Upper lobe of left lung (tissue), 6 donors: ENCODE measurements around the gene ACSL5. TPM values are rescaled to one million over a fixed set of nuclear protein-coding genes. Genes with fewer than 3 reads are reported as not detected.
"Not testable (repeated sequence)": the region's sequence is repeated elsewhere in the genome, so short reads cannot be mapped to it uniquely, and the experiment has no call there.

Experiments
- ATAC-seq, 2 donors: fragments of 200-7000 bp; cut with Tn5 transposase; one replicate each; pipeline ENCODE4 v1.9.1; 2022; ENCODE audit warnings: mild to moderate bottlenecking in 2 of 2, moderate library complexity in 2 of 2; ENCODE audit not compliant: low FRiP score in 2 of 2
- DNase-seq, 2 donors: peaks; one replicate each; pipeline ENCODE4 v3.0.0-alpha.2; 2019 to 2020
- H3K27ac ChIP-seq, 4 donors: fragments of 200-600 bp; sonication (generic); one replicate each; pipeline ENCODE4 v1.5.1; 2016 to 2019
- H3K27me3 ChIP-seq, 4 donors: fragments of 200-600 bp; sonication (generic); one replicate each; pipeline ENCODE4 v1.5.1; 2017 to 2019
- H3K36me3 ChIP-seq, 4 donors: fragments of 200-600 bp; sonication (generic); one replicate each; pipeline ENCODE4 v1.5.1; 2016 to 2019
- H3K4me1 ChIP-seq, 4 donors: fragments of 200-600 bp; sonication (generic); one replicate each; pipeline ENCODE4 v1.5.1; 2018 to 2019
- H3K4me3 ChIP-seq, 4 donors: fragments of 200-600 bp; sonication (generic); one replicate each; pipeline ENCODE4 v1.5.1; 2017 to 2019; ENCODE audit warnings: mild to moderate bottlenecking in 2 of 4, moderate library complexity in 1 of 4
- H3K9me3 ChIP-seq, 4 donors: fragments of 200-600 bp; sonication (generic); one replicate each; pipeline ENCODE4 v1.5.1; 2018 to 2019
- EP300 ChIP-seq, 4 donors: sonication (generic); formaldehyde crosslinking; IDR thresholded peaks; one replicate each; pipeline ENCODE4 v1.5.1; 2017; ENCODE audit warnings: antibody characterized with exemption in 4 of 4, control low read depth in 2 of 4
- POLR2A ChIP-seq, 4 donors: fragments of 450-650 bp; IDR thresholded peaks; one replicate each; pipeline ENCODE4 v1.5.1; 2016 to 2017; ENCODE audit warnings: antibody characterized with exemption in 4 of 4, mild to moderate bottlenecking in 2 of 4
- POLR2AphosphoS5 ChIP-seq, 2 donors: sonication (generic); formaldehyde crosslinking; IDR thresholded peaks; one replicate each; pipeline ENCODE4 v1.5.1; 2017; ENCODE audit warnings: antibody characterized with exemption in 2 of 2
- WGBS, 2 donors: methylation state at CpG; one replicate each; pipeline ENCODE4 v1.1.5; 2017 to 2018; 5-methylcytosine and 5-hydroxymethylcytosine counted together
- total RNA-seq, 6 donors: library from RNA; depleted of rRNA in 4 of 6; stranded (reverse); fragments of >200 nt in 4 of 6; gene quantifications; one replicate each; pipeline versions ENCODE4 v1.1.0 to v1.2.1, GENCODE V29; 2016 to 2021
- TF ChIP-seq, protein P1 (sequence below), 6 experiments: fragments of 450-650 bp in 4 of 6; fragments of 200-600 bp in 2 of 6; sonication (generic) in 2 of 6; IDR thresholded peaks; one replicate each; pipeline ENCODE4 v1.5.1; 2016 to 2019; ENCODE audit warnings: antibody characterized with exemption in 6 of 6
- donor health status: DM: no; HTN: no; CAD: no; lungs with moderate emphysema.
- donor health status: DM: no; HTN: yes; CAD: no; lungs with severe emphysema.

The ACSL5 gene
- total RNA-seq, 6 donors from 2014 or later = 33.2 to 73.0 (median 62.0) TPM

DNA sequence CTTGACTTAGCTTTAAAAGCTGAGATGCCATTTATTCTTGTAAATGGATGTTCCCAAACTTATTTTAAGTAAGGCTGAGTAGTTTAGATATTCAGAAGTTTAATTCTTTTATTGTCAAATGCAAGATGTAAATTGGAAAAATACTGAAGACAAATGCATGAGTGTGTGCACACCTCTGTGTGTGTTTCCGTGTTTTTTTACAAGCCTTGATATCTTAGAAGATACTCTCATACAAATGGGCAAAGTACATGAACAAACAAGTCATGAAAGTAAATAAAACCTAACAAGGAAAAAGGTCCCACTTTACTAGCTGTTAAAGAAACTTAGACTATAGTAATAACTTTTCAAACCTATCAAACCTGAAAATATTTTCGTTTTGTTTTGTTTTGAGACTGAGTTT is 29.0 kb downstream of the ACSL5 start:
- ATAC-seq (no peak), DNase-seq (no peak)
- Histone ChIP-seq H3K9me3 (no peaks in the 10 kb centered on the region), H3K27me3 (no peaks in the 10 kb centered on the region), H3K36me3 (peaks cover 0 to 67% (median 17%) of the 10 kb centered on the region in 4 donors), H3K27ac (no peak overlapping the region), H3K4me1 (no peaks in the 10 kb centered on the region), H3K4me3 (no peak overlapping the region)
- WGBS, 2 donors = 62 to 76% methylated on average over 2 of the region's 2 CpGs
- TF ChIP-seq POLR2AphosphoS5 (IDR thresholded peaks at IDR 0.05) (no peak), POLR2A (IDR thresholded peaks at IDR 0.05) (no peak), EP300 (IDR thresholded peaks at IDR 0.05) (no peak)
- TF ChIP-seq, protein P1, sequence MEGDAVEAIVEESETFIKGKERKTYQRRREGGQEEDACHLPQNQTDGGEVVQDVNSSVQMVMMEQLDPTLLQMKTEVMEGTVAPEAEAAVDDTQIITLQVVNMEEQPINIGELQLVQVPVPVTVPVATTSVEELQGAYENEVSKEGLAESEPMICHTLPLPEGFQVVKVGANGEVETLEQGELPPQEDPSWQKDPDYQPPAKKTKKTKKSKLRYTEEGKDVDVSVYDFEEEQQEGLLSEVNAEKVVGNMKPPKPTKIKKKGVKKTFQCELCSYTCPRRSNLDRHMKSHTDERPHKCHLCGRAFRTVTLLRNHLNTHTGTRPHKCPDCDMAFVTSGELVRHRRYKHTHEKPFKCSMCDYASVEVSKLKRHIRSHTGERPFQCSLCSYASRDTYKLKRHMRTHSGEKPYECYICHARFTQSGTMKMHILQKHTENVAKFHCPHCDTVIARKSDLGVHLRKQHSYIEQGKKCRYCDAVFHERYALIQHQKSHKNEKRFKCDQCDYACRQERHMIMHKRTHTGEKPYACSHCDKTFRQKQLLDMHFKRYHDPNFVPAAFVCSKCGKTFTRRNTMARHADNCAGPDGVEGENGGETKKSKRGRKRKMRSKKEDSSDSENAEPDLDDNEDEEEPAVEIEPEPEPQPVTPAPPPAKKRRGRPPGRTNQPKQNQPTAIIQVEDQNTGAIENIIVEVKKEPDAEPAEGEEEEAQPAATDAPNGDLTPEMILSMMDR (IDR thresholded peaks at IDR 0.05) = no peak

- Histone ChIP-seq H3K27ac (no peak overlapping the region), H3K4me1 (no peaks in the 10 kb centered on the region), H3K4me3 (no peak overlapping the region), H3K27me3 (no peaks in the 10 kb centered on the region), H3K9me3 (no peaks in the 10 kb centered on the region), H3K36me3 (peaks cover 0 to 68% (median 24%) of the 10 kb centered on the region in 4 donors)
- WGBS, 2 donors = 69 to 70% methylated on average over 3 of the region's 3 CpGs
- DNase-seq = no peak
- no peak for ATAC-seq
- TF ChIP-seq POLR2AphosphoS5 (IDR thresholded peaks at IDR 0.05) (no peak), POLR2A (IDR thresholded peaks at IDR 0.05) (no peak), EP300 (IDR thresholded peaks at IDR 0.05) (no peak)
- TF ChIP-seq, protein P1 (IDR thresholded peaks at IDR 0.05) = no peak
These were observed 30.7 kb downstream of the ACSL5 start for GRCh38 chr10:112404617-112405016.

DNA sequence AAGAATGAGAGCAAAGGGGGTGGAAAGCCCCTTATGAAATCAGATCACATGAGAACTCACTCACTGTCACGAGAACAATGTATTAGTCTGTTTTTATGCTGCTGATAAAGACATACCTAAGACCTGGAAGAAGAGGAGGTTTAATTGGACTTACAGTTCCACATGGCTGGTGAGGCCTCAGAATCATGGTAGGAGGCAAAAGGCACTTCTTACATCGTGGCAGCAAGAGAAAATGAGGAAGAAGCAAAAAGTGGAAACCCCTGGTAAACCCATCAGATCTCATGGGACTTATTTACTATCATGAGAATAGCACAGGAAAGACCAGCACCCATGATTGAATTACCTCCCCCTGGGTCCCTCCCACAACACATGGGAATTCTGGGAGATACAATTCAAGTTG is 32.9 kb downstream of the ACSL5 start:
- DNase-seq, H3K27me3 ChIP-seq, ATAC-seq, H3K27ac ChIP-seq, H3K4me3 ChIP-seq, H3K4me1 ChIP-seq, H3K9me3 ChIP-seq: not testable (repeated sequence)
- peaks cover 0 to 84% (median 39%) of the 10 kb centered on the region in 4 donors for H3K36me3 ChIP-seq
- 78 to 87% methylated on average over 2 of the region's 2 CpGs for WGBS, 2 donors

DNA sequence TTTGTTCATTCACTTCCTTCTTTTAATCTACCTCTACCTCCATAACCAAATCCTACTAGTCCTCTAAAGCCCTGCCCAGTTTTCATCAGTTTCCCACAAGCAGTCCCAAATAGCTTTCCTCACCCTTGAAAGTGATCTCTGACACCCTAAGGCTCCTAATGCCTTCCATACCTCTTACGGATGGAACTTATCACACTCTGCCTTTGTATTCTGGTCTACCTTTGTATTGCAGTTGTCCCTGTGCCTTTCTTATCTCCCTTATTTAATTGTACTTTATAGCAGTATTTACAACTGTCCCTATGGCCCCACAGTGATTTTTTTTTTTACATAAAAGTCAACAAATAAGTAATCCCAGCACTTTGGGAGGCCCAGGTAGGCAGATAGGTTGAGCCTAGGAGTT is 33.8 kb downstream of the ACSL5 start:
- ATAC-seq (no peak), DNase-seq (no peak)
- no peak for TF ChIP-seq EP300 (IDR thresholded peaks at IDR 0.05)
- no peak for TF ChIP-seq POLR2A (IDR thresholded peaks at IDR 0.05)
- TF ChIP-seq, protein P1 (IDR thresholded peaks at IDR 0.05) = no peak
- no peak for TF ChIP-seq POLR2AphosphoS5 (IDR thresholded peaks at IDR 0.05)
- Histone ChIP-seq H3K4me1 (no peaks in the 10 kb centered on the region), H3K36me3 (peaks cover 0 to 83% (median 41%) of the 10 kb centered on the region in 4 donors), H3K27ac (no peak overlapping the region), H3K27me3 (no peaks in the 10 kb centered on the region), H3K4me3 (no peak overlapping the region), H3K9me3 (no peaks in the 10 kb centered on the region)
- WGBS, 2 donors = 98 to 100% methylated on average over 1 of the region's 1 CpG

- H3K36me3 ChIP-seq = peaks cover 2 to 88% (median 48%) of the 10 kb centered on the region in 4 donors
- TF ChIP-seq POLR2A (IDR thresholded peaks at IDR 0.05) (no peak), POLR2AphosphoS5 (IDR thresholded peaks at IDR 0.05) (no peak), EP300 (IDR thresholded peaks at IDR 0.05) (no peak)
- TF ChIP-seq, protein P1 (IDR thresholded peaks at IDR 0.05) = no peak
These were observed 35.4 kb downstream of the ACSL5 start for GRCh38 chr10:112409299-112409698.

More at GRCh38 chr10:112409299-112409698, 35.4 kb downstream of the ACSL5 start:
- H3K27me3 ChIP-seq = no peaks in the 10 kb centered on the region
- no peak for ATAC-seq
- WGBS, 2 donors = 81 to 89% methylated on average over 2 of the region's 2 CpGs
- H3K27ac ChIP-seq = no peak overlapping the region
- H3K4me3 ChIP-seq = no peak overlapping the region
- H3K4me1 ChIP-seq = no peaks in the 10 kb centered on the region
- no peaks in the 10 kb centered on the region for H3K9me3 ChIP-seq
- no peak for DNase-seq
